UCSD-AML1 (cell line): ENCODE results near the gene ICAM1.
"Not testable (repeated sequence)": the region's sequence is repeated elsewhere in the genome, so short reads cannot be mapped to it uniquely, and the experiment has no call there.

Experiments used
- DNase-seq: peaks from one replicate; lab custom pipeline; 2025; ENCODE audit not compliant: unreplicated experiment; lab: John Stamatoyannopoulos, UW

Gene ICAM1

GRCh38 chr19:10241826-10242449 lies 29.0 kb upstream of the ICAM1 start:
- not testable (repeated sequence) for DNase-seq

DNA sequence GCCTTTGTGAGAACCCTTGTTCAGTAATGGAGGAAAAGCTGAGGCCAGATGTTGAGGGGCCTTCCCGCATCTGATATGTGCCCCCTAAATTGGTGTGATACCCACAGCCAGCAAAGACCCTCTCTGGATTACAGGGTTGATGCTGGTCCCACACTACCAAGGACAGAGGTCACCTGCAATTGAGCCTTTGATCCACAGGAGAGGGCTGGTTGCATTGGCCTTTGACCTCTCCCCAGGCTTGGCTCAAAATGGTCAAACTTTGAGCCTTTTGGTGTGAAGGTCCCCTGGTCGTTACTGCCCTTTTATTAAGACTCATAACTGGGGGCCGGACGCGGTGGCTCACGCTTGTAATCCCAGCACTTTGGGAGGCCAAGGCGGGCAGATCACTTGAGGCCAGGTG lies 27.3 kb upstream of the ICAM1 start:
- DNase-seq, result no peak

DNA sequence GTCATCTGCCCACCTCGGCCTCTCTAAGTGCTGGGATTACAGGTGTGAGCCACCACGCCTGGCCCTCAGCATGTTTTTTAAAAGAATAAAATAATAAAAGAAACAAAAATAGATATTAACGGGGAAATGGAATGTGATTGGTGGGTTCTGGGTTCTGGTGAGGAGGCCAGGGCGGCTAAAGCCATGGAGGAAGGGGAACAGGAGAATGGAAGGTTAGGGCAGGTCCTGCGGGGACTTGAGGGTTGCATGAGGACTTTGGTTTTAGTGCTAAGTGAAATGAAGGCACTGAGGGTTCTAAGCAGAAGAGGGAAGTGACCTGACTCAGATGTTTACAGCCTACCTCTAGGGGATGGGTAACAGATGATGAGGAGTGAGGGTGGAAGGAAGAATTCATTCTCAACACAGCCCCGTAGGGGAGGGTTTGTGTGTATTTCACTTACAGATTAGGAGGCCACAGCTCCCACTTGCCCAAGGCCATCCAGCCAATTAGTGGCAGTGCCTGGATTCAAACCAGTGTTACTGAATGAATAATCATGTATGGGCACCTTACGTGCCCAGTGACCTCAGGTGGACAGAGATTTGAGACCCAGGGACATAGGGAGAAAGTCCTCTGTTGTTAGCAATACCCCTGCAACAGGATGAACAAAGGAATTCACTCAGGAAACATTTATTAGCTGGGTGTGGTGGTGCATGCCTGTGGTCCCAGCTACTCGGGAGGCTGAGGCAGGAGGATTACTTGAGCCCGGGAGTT lies 25.6 kb upstream of the ICAM1 start:
- DNase-seq, result no peak

GRCh38 chr19:10246511-10246910 lies 24.4 kb upstream of the ICAM1 start:
- no peak for DNase-seq

DNA sequence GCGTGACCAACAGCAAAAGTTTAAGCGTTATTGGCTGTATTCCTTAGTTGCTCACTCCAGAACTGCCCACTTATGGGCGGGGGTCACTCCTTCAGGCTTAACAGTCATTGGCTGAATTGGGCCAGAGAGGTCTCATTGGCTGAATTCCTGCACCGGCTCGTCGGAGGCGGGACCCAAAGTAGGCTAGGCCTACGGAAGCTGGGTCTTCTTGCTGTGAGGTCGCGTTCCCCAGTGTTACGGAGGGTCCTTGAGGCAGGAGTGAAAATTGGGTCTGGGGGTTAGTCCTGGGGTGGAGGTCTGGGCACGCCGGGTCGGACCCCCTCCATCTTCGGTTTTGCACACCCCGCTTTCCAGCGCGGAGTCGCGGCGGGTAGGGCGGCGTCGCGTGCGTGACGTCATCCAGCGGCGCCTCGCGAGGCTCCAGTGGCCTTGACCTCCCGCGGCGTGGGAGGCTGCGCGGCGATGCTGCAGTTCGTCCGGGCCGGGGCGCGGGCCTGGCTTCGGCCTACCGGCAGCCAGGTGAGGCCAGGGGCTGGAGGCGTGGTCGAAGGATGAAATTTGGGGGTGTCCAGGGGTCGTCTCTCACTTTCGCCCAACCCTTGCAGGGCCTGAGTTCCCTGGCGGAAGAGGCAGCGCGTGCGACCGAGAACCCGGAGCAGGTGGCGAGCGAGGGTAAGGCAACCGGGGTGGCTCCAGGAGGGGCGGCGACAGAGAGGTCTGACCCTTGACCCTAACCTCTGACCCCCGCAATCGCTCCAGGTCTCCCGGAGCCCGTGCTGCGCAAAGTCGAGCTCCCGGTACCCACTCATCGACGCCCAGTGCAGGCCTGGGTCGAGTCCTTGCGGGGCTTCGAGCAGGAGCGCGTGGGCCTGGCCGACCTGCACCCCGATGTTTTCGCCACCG lies 18.9 kb upstream of the ICAM1 start, which contains the start of gene MRPL4:
Gene MRPL4 (plus strand): TSS at position 423 of the 903 bp plus-strand sequence. CDS start 40 bp downstream, at position 463.
- peak; percentile 96 for DNase-seq

DNA sequence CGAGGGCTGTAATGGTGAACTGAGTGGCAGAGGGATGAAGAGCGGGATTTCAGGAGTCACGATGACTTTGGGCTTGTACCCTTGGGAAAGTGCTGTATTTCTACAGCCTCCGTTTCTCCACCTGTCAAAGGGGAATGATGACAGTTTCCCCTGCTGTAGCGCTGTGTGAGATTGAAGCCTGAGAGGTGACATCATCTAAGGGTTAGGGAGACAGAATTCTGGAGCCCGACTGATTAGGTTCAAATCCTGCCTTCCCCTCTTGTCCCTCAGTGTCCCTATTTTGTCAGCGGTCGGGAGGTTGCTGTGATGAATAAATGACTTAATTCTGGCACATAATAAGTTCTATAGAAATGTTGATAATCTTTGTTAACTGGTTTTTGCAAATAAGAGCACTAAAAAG lies 18.2 kb upstream of the ICAM1 start:
- DNase-seq, result no peak

- no peak for DNase-seq
Measured at GRCh38 chr19:10254244-10254643, 16.7 kb upstream of the ICAM1 start.

DNA sequence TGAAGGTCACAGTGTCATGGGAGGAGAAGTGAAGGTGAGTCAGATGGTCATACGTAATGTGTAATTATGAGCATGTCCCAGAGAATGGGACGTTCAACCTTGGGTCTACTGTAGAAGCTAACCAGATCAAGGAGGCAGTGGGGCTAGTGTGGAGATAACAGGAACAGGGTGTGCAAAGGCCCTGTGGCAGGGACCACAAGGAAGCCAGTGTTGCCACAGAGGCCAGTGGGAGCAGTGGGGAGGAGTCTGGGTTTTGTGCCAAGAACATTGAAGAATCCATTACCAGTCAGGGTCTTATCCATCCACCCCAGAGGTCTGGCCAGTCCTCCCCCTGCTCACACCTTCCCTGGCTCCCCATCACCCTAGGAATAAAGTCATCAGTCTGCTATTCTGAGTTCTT lies 15.6 kb upstream of the ICAM1 start:
- no peak for DNase-seq

GRCh38 chr19:10256551-10256950 lies 14.4 kb upstream of the ICAM1 start:
- DNase-seq, result no peak

DNA sequence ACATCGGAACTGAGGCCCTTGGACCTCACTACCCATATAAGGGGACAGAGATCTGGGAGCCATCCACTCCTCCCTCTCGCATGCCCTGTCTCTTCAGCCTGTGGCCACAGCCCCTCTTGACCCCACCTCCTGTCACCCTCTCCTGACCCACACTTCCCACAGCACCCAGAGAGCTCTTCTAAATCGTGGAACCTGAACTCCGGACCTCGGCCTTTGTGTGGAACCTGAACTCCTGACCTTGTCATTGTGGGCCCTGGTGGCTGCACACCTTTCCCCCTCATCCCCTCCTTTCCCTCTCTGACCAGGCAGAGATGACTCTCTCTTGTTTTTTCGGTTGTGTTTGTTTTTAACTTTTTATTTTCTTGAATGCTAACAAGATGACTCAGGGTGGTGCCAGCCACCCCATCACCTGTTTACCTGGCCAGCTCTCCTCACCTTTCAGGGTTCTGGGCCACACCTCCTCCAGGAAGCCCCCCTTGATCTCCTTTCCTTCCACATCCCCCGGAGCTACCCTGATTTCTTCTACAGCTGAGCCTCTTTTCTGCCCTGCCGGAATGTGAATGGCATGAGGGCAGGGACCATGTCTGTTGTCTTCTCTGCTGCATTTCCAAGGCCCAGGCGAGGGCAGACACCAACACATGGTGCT lies 13.8 kb upstream of the ICAM1 start:
- no peak for DNase-seq

DNA sequence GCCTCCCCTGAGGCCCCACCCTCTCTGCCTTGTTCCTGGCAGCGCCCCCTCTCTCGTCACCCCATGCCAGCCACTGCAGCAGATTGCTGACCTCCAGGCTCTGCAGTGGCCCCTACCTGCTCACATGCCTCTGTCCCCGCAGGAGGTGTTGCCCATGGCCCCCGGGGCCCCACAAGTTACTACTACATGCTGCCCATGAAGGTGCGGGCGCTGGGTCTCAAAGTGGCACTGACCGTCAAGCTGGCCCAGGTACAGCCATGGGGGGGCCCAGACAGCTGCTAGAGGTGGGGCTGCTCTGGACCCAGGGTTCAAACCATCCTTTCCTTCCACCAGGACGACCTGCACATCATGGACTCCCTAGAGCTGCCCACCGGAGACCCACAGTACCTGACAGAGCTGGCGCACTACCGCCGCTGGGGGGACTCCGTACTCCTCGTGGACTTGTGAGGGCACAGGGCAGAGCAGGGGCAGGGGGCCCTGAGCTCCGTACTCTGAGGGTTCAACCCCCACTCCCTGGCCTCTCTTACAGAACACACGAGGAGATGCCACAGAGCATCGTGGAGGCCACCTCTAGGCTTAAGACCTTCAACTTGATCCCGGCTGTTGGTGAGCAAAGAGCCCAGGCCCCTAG lies 12.7 kb upstream of the ICAM1 start:
- DNase-seq, result no peak

DNA sequence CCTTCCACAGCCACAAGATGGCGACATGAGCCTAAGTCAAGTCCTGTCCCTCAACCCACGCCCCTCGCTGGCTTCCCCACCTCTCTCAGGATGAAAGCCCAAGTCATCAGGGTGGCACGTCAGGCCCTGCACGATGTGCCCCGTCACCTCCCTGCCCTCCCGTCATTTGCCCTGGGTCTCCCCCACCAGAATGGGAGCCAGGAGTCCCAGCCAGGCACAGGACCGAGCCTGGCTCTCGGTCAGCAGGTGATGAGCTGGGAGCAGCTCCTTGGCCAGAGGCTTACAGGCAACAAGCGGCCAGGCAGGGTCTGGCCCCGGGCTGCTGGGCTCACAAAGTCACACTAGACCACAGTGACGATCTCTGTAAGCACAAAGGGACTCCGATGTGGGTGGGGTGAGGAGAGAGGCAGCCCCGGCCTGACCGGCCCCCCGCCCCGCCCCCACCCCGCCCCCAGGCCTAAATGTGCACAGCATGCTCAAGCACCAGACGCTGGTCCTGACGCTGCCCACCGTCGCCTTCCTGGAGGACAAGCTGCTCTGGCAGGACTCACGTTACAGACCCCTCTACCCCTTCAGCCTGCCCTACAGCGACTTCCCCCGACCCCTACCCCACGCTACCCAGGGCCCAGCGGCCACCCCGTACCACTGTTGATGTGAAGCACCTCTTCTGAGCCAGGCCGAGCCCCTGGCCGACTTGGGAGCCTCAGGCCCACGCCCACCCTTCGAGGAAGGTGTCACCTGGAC lies 11.6 kb upstream of the ICAM1 start:
- DNase-seq, result peak; percentile 77

DNA sequence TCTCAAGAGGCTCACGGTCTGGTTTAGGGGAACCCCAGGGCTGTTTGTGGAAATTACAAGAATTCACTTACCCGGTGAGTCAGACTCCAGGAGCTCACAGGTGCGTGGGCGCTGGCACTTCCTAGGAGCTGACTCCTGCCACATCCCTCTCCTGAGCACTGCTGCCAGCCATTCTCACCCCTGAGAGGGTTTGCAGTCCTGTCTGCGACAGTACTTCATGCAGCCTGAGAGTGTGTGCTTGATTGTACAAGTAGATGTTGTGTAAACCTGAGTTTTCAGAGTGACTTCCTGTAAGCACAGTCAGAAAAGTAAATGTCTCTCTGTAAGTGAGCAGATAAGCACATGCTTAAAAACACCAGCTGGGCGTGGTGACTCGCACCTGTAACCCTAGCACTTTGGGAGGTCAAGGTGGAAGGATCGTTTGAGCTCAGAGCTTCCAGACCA lies 10.8 kb upstream of the ICAM1 start:
- no peak for DNase-seq

DNA sequence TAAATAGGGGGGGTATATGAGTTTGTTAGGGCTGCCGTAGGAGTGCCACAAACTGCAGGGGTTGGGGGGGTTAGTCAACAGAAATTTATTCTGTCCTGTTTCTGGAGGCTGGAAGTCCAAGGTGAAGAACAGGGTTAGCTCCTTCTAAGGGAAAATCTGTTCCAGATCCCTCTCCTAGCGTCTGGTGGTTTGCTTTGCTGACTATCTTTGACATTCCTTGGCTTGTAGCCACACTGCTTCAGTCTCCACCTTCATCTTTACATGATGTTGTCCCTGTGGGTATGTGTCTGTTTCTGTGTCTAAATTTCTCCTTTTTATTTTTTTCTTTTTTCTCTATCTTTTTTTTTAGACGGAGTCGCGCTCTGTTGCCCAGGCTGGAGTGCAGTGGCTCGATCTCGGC lies 8.1 kb upstream of the ICAM1 start:
- no peak for DNase-seq

- DNase-seq, result no peak
Measured at GRCh38 chr19:10266706-10267105, 4.2 kb upstream of the ICAM1 start.

- DNase-seq, result peak; percentile 31
Measured at GRCh38 chr19:10268071-10268470, 2.8 kb upstream of the ICAM1 start.

- DNase-seq, result peak; percentile 85
Measured at GRCh38 chr19:10269333-10270179, 1.4 kb upstream of the ICAM1 start.

GRCh38 chr19:10270180-10270615 lies 722 bp upstream of the ICAM1 start:
- DNase-seq, result peak; percentile 90

DNA sequence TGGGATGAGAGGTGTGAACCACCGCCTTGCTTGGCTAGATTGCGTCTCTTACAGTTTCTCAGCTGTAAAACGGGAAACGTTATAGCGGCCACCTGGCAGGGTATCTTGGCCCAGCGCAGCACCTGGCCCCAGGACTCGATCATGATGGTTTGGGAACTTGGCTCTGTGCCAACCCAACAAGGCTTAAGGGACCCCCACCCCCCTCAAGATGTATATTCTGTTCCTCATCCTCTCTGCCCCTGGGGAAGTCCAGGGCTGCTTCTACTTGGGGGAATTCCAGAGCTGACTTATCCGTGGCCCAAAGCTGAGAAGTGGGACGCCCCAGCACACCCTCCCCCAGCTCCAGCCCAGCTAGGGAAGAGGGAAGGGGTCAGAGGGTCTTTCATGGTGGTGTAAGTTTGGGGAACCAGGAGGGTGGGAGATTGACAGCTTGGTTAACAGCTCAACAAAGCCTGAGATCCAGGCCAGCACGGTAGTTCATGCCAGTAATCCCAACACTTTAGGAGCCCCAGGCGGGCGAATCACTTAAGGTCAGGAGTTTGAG lies 695 bp downstream of the ICAM1 start:
- DNase-seq, result peak; percentile 40
